Activated B cell treated with CpG ODN at 0.5 μM for 24 hours (primary cell): ENCODE data around the gene ZNF18. TPM values are rescaled to one million over a fixed set of nuclear protein-coding genes. Genes with fewer than 3 reads are reported as not detected.

ENCODE experiments used
- ATAC-seq: fragments of 200-7000 bp; cut with Tn5 transposase; one replicate; pipeline ENCODE4 v1.10.0; 2021; ENCODE audit warnings: low read depth, mild to moderate bottlenecking, moderate library complexity
- CTCF ChIA-PET: fragments of 350-600 bp; sonication (Branson Sonifier 250); formaldehyde crosslinking; loops from one replicate; lab custom pipeline; 2021; ENCODE audit warnings: antibody characterized with exemption; lab: Charles Lee
- POLR2A ChIA-PET: fragments of 350-600 bp; sonication (Branson Sonifier 250); formaldehyde crosslinking; loops from one replicate; lab custom pipeline; 2021; ENCODE audit warnings: antibody characterized with exemption; lab: Charles Lee
- DNase-seq: peaks from one replicate; pipeline ENCODE4 v3.0.0; 2022
- H3K27ac Mint-ChIP-seq: one replicate; pipeline ENCODE4 v1.8.0; 2020; ENCODE audit warnings: mixed read lengths
- H3K27me3 Mint-ChIP-seq: one replicate; pipeline ENCODE4 v1.8.0; 2021; ENCODE audit warnings: mixed read lengths
- H3K36me3 Mint-ChIP-seq: one replicate; pipeline ENCODE4 v1.8.0; 2021; ENCODE audit warnings: low read depth, mixed read lengths
- H3K4me1 Mint-ChIP-seq: one replicate; pipeline ENCODE4 v1.8.0; 2021; ENCODE audit warnings: mixed read lengths
- H3K4me3 Mint-ChIP-seq: one replicate; pipeline ENCODE4 v1.8.0; 2020; ENCODE audit warnings: mild to moderate bottlenecking, mixed read lengths
- H3K9me3 Mint-ChIP-seq: one replicate; pipeline ENCODE4 v1.8.0; 2020; ENCODE audit warnings: mixed read lengths
- intact Hi-C: fragments of 100-400 bp; cut with micrococcal nuclease; formaldehyde crosslinking; loops from one replicate; pipeline ENCODE4 v1.15.1; 2024
- total RNA-seq: library from RNA; stranded (reverse); gene quantifications from 2 replicates; pipeline ENCODE4 v1.2.3, GENCODE V29; 2022
- TF ChIP-seq, protein P1 (sequence below): fragments of 200-600 bp; IDR thresholded peaks from one replicate; pipeline ENCODE4 v1.8.0; 2022; ENCODE audit warnings: antibody characterized with exemption, mild to moderate bottlenecking

The ZNF18 gene
- total RNA-seq, 1 donor from 2014 or later, result 11.8 TPM

DNA sequence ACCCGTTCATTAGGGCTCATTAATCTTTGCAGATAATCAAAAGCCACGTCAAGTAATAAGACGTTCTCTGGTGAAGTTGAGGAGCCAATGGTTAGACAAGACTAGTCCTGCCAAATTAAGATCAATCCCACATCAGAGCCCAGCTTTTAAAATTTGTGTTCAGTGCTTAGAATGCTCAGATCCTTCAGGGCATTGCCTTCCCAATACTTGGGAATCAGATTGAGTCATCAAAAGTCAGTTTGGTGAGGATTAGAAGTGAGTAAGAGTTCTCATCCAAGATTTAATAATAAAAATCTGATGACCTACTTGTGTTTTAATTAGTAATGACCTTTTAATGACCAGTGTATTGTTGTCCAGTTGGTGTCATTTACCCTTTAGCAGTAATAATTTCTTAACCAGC, 43.2 kb upstream of the ZNF18 start:
- ChIA-PET CTCF (no interaction called here), POLR2A (no interaction called here)
- ATAC-seq, result no peak
- H3K27me3 Mint-ChIP-seq, result no peaks in the 10 kb centered on the region
- H3K9me3 Mint-ChIP-seq, result no peaks in the 10 kb centered on the region
- TF ChIP-seq, protein P1, sequence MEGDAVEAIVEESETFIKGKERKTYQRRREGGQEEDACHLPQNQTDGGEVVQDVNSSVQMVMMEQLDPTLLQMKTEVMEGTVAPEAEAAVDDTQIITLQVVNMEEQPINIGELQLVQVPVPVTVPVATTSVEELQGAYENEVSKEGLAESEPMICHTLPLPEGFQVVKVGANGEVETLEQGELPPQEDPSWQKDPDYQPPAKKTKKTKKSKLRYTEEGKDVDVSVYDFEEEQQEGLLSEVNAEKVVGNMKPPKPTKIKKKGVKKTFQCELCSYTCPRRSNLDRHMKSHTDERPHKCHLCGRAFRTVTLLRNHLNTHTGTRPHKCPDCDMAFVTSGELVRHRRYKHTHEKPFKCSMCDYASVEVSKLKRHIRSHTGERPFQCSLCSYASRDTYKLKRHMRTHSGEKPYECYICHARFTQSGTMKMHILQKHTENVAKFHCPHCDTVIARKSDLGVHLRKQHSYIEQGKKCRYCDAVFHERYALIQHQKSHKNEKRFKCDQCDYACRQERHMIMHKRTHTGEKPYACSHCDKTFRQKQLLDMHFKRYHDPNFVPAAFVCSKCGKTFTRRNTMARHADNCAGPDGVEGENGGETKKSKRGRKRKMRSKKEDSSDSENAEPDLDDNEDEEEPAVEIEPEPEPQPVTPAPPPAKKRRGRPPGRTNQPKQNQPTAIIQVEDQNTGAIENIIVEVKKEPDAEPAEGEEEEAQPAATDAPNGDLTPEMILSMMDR, result no peak
- no peak overlapping the region for H3K27ac Mint-ChIP-seq
- peaks cover 6% of the 10 kb centered on the region for H3K36me3 Mint-ChIP-seq
- no peak for DNase-seq
- intact Hi-C loops, result no loop called here
- no peak overlapping the region for H3K4me3 Mint-ChIP-seq
- H3K4me1 Mint-ChIP-seq, result peaks cover 13% of the 10 kb centered on the region

DNA sequence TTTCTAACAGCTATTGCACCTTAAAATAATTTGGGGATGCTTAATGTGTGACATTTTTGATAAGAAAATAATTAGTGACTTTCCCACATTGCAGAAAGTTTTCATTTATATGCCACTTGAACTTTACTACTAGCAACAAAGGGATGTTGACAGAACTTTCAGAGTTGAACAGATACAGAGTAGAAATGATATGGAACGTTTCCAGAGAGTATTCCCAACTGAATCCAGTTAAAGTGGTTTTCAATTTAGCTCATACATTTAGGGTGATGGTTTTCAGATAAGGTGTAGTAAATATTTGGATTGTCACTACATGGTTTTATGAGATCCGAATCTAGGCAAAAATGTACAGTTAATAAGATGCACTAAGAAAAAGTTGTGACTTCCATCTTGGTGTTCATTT, 40.7 kb upstream of the ZNF18 start:
- ChIA-PET CTCF (no interaction called here), POLR2A (no interaction called here)
- H3K27me3 Mint-ChIP-seq, result no peaks in the 10 kb centered on the region
- H3K27ac Mint-ChIP-seq, result no peak overlapping the region
- TF ChIP-seq, protein P1, result no peak
- peaks cover 15% of the 10 kb centered on the region for H3K36me3 Mint-ChIP-seq
- no peaks in the 10 kb centered on the region for H3K9me3 Mint-ChIP-seq
- ATAC-seq (no peak), DNase-seq (no peak)
- intact Hi-C loops, result no loop called here
- H3K4me1 Mint-ChIP-seq, result peaks cover 9% of the 10 kb centered on the region
- no peak overlapping the region for H3K4me3 Mint-ChIP-seq

DNA sequence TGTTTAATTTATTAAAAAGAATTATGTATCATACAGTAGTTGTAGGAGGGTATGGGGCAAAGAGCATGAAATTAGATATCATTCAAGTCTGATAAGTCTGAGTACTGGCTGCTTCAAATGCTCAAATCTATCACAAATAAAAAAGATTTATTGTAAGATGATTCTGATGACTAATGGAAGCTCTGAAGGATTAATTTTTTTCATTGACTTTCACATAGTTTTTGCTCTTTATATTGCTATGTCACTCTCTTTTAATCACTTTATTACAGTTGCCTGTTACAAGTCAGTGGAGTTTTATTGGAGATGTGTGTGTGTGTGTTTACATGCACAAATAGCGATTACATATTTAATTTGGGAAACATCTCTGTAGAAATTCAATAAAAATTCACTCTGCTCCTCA, 38.4 kb upstream of the ZNF18 start:
- peaks cover 13% of the 10 kb centered on the region for H3K4me1 Mint-ChIP-seq
- DNase-seq (no peak), ATAC-seq (no peak)
- ChIA-PET POLR2A (no interaction called here), CTCF (no interaction called here)
- no peaks in the 10 kb centered on the region for H3K9me3 Mint-ChIP-seq
- no peak overlapping the region for H3K27ac Mint-ChIP-seq
- peaks cover 17% of the 10 kb centered on the region for H3K36me3 Mint-ChIP-seq
- intact Hi-C loops, result no loop called here
- H3K4me3 Mint-ChIP-seq, result no peak overlapping the region
- TF ChIP-seq, protein P1, result no peak
- no peaks in the 10 kb centered on the region for H3K27me3 Mint-ChIP-seq

DNA sequence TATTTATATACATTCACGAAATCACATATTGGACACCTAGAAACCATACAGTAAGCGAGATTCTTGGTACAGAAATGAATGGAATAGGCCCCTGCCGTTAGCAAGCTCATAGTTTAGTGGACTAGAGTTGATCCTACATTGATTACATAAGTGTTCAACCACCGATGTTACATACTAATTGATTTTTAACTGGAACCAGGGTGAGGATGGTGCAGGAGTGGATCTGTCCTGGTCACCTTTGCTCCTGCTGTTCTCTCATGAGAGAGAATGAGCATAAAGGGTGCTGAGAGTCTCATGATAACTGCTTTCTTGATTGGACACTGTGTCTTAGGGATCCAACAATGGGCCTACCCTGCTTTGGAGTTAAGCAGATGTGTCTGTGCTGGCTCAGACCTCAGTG, 37.3 kb upstream of the ZNF18 start:
- Mint-ChIP-seq H3K36me3 (peaks cover 19% of the 10 kb centered on the region), H3K9me3 (no peaks in the 10 kb centered on the region), H3K27ac (no peak overlapping the region), H3K4me3 (no peak overlapping the region), H3K27me3 (no peaks in the 10 kb centered on the region), H3K4me1 (peaks cover 18% of the 10 kb centered on the region)
- DNase-seq, result no peak
- ATAC-seq, result no peak
- CTCF ChIA-PET, result no interaction called here
- POLR2A ChIA-PET, result interaction anchor here (1.1 kb wide), 1 partner anchor 38 kb away, joined by 4 read pairs; the partner anchor contains the start of gene ZNF18
- intact Hi-C loops, result loop anchor here (5.0 kb wide), 1 partner anchor 37 kb away; the partner anchor contains the start of gene ZNF18
- TF ChIP-seq, protein P1, result no peak

DNA sequence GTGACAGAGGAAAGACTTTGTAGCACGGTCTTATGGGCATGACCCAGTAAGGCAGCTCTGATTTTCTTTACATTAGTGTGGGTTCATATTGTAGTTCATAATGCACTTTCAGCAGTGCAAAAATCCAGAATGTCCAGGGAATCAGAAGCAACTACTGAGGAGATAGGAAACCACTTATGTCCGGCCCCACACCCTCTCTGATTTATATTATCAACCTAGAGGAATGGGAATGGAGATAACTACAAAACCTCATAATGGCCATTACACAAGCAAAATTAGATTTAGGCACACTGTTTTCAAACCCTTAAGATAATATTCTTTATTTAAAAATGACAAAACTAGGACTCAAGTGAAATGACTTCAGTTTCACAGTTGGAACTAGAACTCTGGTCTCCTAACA, 31.3 kb upstream of the ZNF18 start:
- H3K27ac Mint-ChIP-seq, result no peak overlapping the region
- no peak for ATAC-seq
- intact Hi-C loops, result no loop called here
- H3K9me3 Mint-ChIP-seq, result no peaks in the 10 kb centered on the region
- DNase-seq, result no peak
- CTCF ChIA-PET, result no interaction called here
- TF ChIP-seq, protein P1, result no peak
- POLR2A ChIA-PET, result no interaction called here
- H3K4me1 Mint-ChIP-seq, result peaks cover 40% of the 10 kb centered on the region
- no peaks in the 10 kb centered on the region for H3K27me3 Mint-ChIP-seq
- H3K36me3 Mint-ChIP-seq, result peaks cover 8% of the 10 kb centered on the region
- H3K4me3 Mint-ChIP-seq, result no peak overlapping the region
